ENCODE measurements around the gene PRKCA. TPM values are rescaled to one million over a fixed set of nuclear protein-coding genes. Genes with fewer than 3 reads are reported as not detected.

The PRKCA gene
- total and polyA plus RNA-seq, 9 donors = 9.1 to 67.6 (median 37.2) TPM

GRCh38 chr17:66652840-66653507 lies 350.6 kb downstream of the PRKCA start:
- Histone ChIP-seq H3K27ac (no peak overlapping the region), H3K4me3 (no peak overlapping the region), H3K9me3 (no peaks in the 10 kb centered on the region), H3K36me3 (no peaks in the 10 kb centered on the region), H3K27me3 (no peaks in the 10 kb centered on the region), H3K4me1 (ENCODE audit: insufficient read depth) (peaks cover 3% of the 10 kb centered on the region)
- intact Hi-C loops (cut with DNase I) = no loop called here
- 95 to 96% (median 95%) methylated on average over 6 of the region's 6 CpGs for WGBS, 3 donors
- TF ChIP-seq POLR2A (IDR thresholded peaks at IDR 0.05) (no peak), EP300 (IDR thresholded peaks at IDR 0.05) (no peak), CTCF (IDR thresholded peaks at IDR 0.05) (no peak)
- DNase-seq = no peak

GRCh38 chr17:66654106-66654740 lies 351.8 kb downstream of the PRKCA start:
- H3K36me3 ChIP-seq = no peaks in the 10 kb centered on the region

GRCh38 chr17:66654764-66655163 lies 352.4 kb downstream of the PRKCA start:
- TF ChIP-seq EP300 (IDR thresholded peaks at IDR 0.05) (no peak), CTCF (IDR thresholded peaks at IDR 0.05) (no peak), POLR2A (IDR thresholded peaks at IDR 0.05) (no peak)
- Histone ChIP-seq H3K27ac (no peak overlapping the region), H3K27me3 (no peaks in the 10 kb centered on the region), H3K4me3 (no peak overlapping the region), H3K36me3 (no peaks in the 10 kb centered on the region), H3K9me3 (no peaks in the 10 kb centered on the region), H3K4me1 (ENCODE audit: insufficient read depth) (peaks cover 3% of the 10 kb centered on the region)
- 79 to 95% (median 87%) methylated on average over 7 of the region's 7 CpGs for WGBS, 3 donors
- DNase-seq = no peak
- intact Hi-C loops (cut with DNase I) = no loop called here

More at GRCh38 chr17:66654106-66654740, 351.8 kb downstream of the PRKCA start:
- Histone ChIP-seq H3K27me3 (no peaks in the 10 kb centered on the region), H3K4me3 (no peak overlapping the region), H3K4me1 (ENCODE audit: insufficient read depth) (peaks cover 3% of the 10 kb centered on the region), H3K27ac (no peak overlapping the region), H3K9me3 (no peaks in the 10 kb centered on the region)
- 43 to 57% (median 51%) methylated on average over 9 of the region's 9 CpGs for WGBS, 3 donors
- intact Hi-C loops (cut with DNase I) = no loop called here
- DNase-seq = no peak
- TF ChIP-seq EP300 (IDR thresholded peaks at IDR 0.05) (no peak), CTCF (IDR thresholded peaks at IDR 0.05) (no peak), POLR2A (IDR thresholded peaks at IDR 0.05) (no peak)

GRCh38 chr17:66655461-66655860 lies 353.0 kb downstream of the PRKCA start:
- WGBS, 3 donors = 92 to 99% (median 94%) methylated on average over 2 of the region's 2 CpGs
- TF ChIP-seq CTCF (IDR thresholded peaks at IDR 0.05) = no peak
- no peak for TF ChIP-seq EP300 (IDR thresholded peaks at IDR 0.05)
- no peak for TF ChIP-seq POLR2A (IDR thresholded peaks at IDR 0.05)
- H3K9me3 ChIP-seq = no peaks in the 10 kb centered on the region
- H3K36me3 ChIP-seq = no peaks in the 10 kb centered on the region
- H3K4me1 ChIP-seq (ENCODE audit: insufficient read depth) = peaks cover 3% of the 10 kb centered on the region
- no peak overlapping the region for H3K27ac ChIP-seq
- H3K27me3 ChIP-seq = no peaks in the 10 kb centered on the region
- no peak overlapping the region for H3K4me3 ChIP-seq
- DNase-seq = no peak
- intact Hi-C loops (cut with DNase I) = no loop called here

Measured in ovary (tissue), 9 donors.